ENCODE measurements around the gene RHBDD1.

GRCh38 chr2:227035711-227036367, 200.0 kb downstream of the RHBDD1 start:
- TF ChIP-seq POLR2A (IDR thresholded peaks at IDR 0.05) (no peak), CTCF (IDR thresholded peaks at IDR 0.05) (no peak)

Data from uterus (tissue), 2 donors.